GM21619 (cell line): Measurements from ENCODE around the gene HMHB1.

ENCODE experiments used
- ATAC-seq: cut with Tn5 transposase; IDR thresholded peaks from one replicate; pipeline ENCODE4 v1.9.1; 2021; ENCODE audit not compliant: unreplicated experiment

HMHB1 gene

GRCh38 chr5:143812085-143812705 is at the start of gene HMHB1:
Gene HMHB1, plus strand, starts transcription at chr5:143812161.
- peak; percentile 55 for ATAC-seq

GRCh38 chr5:143762636-143763220 is 49.2 kb upstream of the HMHB1 start:
- no peak for ATAC-seq

DNA sequence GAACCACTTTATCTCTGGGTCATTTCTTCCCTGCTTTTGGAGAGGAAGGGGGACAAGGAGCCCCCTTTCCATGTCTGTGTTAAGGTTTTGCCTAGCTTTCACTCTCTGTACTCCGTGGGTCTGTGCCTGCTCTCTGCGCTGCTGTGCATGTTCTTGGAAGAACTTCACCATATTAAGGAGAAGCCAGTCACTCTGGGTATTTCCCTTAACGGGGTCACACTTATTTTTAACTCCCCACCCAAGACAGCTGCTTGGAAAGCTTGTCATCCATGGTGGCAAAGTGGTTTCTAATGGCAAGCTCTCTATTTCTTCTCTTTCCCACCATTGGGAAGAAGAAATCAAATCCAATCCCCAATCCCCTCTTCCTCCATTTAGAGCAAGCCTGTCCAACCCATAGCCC is 44.8 kb upstream of the HMHB1 start:
- ATAC-seq, result no peak

DNA sequence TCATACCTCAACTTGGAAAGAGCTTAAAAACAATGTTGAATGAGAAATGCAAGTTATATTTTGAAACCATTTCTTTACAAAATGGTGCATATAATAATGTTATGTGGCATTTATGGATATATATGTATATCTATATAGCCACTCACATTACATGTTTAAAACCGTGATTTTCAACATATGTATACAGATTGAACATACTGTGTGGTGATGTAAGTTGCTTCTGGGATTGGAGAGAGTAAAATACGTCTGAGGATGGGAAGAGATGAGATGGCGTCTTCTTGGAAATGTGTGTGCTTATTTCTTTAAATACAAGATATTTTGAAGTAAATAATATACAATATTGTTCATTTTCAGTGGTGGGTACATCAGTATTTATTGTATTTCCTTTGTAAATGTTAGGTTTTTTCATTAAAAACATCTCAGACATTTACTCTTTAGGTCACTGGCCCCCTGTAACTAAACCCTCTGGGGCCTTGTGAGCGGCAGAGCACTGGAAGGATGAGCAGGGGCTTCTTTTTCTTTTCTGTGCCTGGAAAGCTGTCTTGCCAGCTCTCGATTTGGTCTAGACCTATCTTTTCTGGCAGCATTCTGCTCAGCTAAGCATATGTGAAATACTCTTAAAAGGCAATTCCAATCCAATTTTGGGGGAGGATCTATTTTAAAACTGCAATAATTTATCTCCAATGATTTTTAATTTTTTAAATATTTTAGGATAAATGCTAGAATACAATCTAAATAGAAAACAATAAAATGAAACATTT is 42.8 kb upstream of the HMHB1 start:
- no peak for ATAC-seq

DNA sequence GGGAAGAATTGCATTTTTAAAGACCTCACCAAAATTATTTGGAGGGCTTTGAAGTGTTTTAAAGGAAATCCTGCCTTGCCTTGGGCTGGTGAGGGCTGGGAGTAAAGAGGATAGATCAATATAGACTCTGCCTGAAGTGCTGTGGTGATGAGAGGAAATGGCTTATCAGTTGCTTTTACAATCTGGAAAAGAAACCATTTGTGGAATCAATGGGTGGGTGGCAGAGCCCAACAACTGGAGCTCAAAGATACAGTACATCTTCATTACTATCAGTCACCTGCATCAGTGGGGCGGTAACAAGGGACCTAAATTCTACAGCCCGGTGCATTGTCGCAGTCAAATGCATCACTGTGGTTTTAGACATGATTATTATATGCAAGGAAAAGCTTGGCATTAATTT is 41.5 kb upstream of the HMHB1 start:
- no peak for ATAC-seq

DNA sequence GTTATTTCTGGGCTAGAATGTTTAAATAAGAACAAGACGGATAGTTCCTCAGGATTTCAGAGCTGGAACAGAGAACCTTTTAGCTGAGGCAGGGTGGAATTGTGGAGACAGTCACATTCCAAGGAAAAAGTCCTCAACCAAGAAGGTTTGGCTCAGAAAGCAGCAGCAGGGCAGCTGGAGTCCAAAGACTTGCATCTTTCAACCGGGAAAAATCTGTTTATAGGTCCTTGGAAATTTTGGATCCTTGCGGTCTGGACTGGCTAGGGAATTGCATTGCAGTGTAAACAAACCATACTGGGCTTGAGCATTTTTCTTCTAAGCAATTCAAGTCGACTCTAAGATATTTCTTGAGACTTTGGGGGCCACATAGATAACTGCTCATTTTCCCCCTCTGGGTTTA is 40.8 kb upstream of the HMHB1 start:
- ATAC-seq, result no peak

DNA sequence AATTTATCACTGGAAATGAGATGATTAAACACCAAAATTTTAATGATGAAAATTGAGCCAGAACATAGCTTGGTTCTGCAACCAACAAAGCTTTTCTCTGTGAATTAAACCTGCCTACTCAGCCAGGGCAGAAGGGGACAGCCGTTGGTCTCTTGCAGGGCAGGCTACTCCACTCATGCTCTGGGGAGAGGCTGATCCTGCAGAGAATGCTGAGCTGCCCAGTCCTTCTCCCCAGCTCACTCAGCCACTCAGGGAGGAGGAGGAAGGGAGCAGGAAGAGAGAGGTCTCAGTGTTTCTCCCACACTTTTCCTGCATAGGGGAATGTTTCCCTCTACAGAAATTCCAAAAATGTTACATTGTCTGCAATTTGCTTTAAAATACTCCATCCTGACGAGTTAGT is 40.4 kb upstream of the HMHB1 start:
- no peak for ATAC-seq

- ATAC-seq, result no peak
Measured at GRCh38 chr5:143772621-143773020, 39.3 kb upstream of the HMHB1 start.

- ATAC-seq, result no peak
Measured at GRCh38 chr5:143775258-143775657, 36.7 kb upstream of the HMHB1 start.

GRCh38 chr5:143776951-143777350 is 35.0 kb upstream of the HMHB1 start:
- no peak for ATAC-seq

GRCh38 chr5:143779506-143779905 is 32.5 kb upstream of the HMHB1 start:
- no peak for ATAC-seq

- no peak for ATAC-seq
Measured at GRCh38 chr5:143781993-143782520, 29.9 kb upstream of the HMHB1 start.

GRCh38 chr5:143782588-143783386 is 29.2 kb upstream of the HMHB1 start:
- ATAC-seq, result no peak

DNA sequence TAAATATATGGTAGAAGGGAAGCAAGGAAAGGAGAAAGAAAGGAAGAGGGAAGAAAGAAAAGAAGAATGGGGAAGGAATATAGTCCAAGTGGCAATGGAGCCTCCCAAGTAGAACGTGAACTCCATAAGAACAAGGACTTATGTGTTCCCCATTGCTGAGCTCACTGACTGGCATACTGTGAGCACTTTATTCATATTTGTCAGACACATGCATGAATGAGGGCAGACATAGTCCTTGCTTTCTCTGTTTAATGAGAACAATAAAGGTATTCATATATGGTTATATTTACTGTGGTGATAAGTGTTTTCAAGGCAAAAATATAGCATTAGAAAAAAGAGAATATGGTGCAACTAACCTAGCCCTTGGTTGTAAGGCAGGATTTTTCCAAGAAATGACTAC is 23.6 kb upstream of the HMHB1 start:
- no peak for ATAC-seq

GRCh38 chr5:143790457-143791112 is 21.4 kb upstream of the HMHB1 start:
- no peak for ATAC-seq

- ATAC-seq, result peak; percentile 65
Measured at GRCh38 chr5:143791848-143792731, 19.9 kb upstream of the HMHB1 start.

DNA sequence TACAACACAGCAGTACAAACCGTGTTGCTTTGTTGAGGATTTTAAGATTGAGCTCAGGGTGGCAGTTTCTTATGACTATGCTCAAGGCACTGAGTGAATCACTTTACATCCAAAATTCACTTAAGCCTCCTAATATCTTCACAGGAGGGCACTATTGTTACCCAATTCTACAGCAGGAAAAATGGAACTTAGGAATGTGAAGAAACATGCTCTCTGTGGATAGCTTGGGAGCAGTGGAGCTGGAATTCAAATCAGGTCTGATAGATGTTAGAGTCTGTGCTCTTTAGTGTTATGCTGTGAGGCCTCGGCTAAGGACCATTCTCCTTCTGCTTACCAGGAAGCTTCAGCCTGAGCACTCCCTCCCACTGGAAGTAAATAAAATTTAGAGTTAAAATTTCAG is 18.7 kb upstream of the HMHB1 start:
- ATAC-seq, result no peak

DNA sequence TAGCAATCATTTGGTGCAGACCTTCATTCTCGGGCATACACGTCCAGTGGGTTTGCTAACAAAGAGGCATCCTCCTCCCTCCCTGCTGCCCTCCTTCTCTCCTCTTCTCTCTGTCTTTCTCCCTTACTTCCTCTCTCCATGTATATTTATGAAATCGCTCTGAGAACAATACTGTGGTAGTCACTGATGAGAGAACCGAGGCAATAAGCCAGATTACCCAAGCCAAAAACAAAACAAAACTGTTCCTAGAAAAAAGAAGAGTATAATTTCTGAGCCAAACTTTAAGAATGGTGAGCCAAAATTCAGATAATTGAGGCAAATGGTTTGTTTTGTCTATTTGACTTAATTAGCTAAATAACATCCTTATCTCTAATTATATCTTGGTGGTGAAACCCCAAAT is 15.8 kb upstream of the HMHB1 start:
- ATAC-seq, result no peak

DNA sequence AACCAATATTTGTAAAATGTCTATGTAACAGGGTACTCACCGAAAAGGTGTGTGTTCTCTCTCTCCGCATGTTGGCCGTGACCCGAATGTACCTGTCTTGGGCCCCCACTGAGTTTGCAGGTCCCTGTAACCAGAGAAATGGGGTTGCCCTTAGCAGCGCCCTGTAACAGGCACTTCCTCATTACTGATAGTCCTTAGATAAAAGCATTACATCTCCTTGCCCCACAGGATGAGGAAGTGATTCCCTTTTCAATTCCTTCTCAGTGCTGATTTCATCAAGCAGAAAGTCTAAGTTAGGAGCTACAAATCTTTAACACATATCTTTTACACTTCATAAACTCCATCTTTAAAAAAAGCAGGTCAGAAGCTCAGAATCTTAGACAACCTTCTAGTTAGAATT is 15.2 kb upstream of the HMHB1 start:
- ATAC-seq, result no peak

- no peak for ATAC-seq
Measured at GRCh38 chr5:143800715-143801114, 11.2 kb upstream of the HMHB1 start.
